GM13977 (cell line): ENCODE results near the gene MRPS17.

Experiments used
- DNase-seq: peaks from one replicate; pipeline ENCODE4 v3.0.0; 2012; ENCODE audit warnings: low spot score
- CTCF ChIP-seq: IDR thresholded peaks from 2 replicates; pipeline ENCODE4 v1.5.1; 2012; ENCODE audit warnings: mild to moderate bottlenecking, control low read depth; ENCODE audit not compliant: insufficient read depth; ENCODE audit errors: extremely low read depth, missing control alignments
- in situ Hi-C: fragments of 300-500 bp; cut with MboI; formaldehyde crosslinking; loops from one replicate; pipeline ENCODE4 v1.12.0; 2022; ENCODE audit warnings: low sequenced_read_pairs, low pct_unique_long_range_greater_than_20kb, mixed read lengths, inconsistent platforms; ENCODE audit not compliant: unreplicated experiment

The MRPS17 gene

GRCh38 chr7:55970978-55971377, 19.3 kb downstream of the MRPS17 start:
- no peak for DNase-seq
- no peak for TF ChIP-seq CTCF
- in situ Hi-C loops, result loop anchor here (25.0 kb wide), 1 partner anchor 334 kb away; no protein-coding TSS in a partner anchor

GRCh38 chr7:55973747-55974250, 22.1 kb downstream of the MRPS17 start:
- TF ChIP-seq CTCF, result no peak
- DNase-seq, result no peak
- in situ Hi-C loops, result loop anchor here (25.0 kb wide), 1 partner anchor 336 kb away; no protein-coding TSS in a partner anchor

GRCh38 chr7:55975988-55976633, 24.4 kb downstream of the MRPS17 start:
- no peak for DNase-seq
- in situ Hi-C loops, result no loop called here
- TF ChIP-seq CTCF, result no peak

GRCh38 chr7:55977831-55978230, 26.2 kb downstream of the MRPS17 start:
- no peak for TF ChIP-seq CTCF
- no peak for DNase-seq
- in situ Hi-C loops, result no loop called here

- TF ChIP-seq CTCF, result no peak
- DNase-seq, result no peak
- in situ Hi-C loops, result no loop called here
Measured at GRCh38 chr7:55980266-55980665, 28.6 kb downstream of the MRPS17 start.

- in situ Hi-C loops, result no loop called here
- no peak for DNase-seq
- TF ChIP-seq CTCF, result no peak
Measured at GRCh38 chr7:55983537-55983936, 31.9 kb downstream of the MRPS17 start.
